ENCODE results near the gene LARP4. TPM values are rescaled to one million over a fixed set of nuclear protein-coding genes. Genes with fewer than 3 reads are reported as not detected.

The LARP4 gene
- total and polyA plus RNA-seq, 2 of the 4 experiments (the other 2 are of a cell fraction), result 11.3 to 42.5 TPM

DNA sequence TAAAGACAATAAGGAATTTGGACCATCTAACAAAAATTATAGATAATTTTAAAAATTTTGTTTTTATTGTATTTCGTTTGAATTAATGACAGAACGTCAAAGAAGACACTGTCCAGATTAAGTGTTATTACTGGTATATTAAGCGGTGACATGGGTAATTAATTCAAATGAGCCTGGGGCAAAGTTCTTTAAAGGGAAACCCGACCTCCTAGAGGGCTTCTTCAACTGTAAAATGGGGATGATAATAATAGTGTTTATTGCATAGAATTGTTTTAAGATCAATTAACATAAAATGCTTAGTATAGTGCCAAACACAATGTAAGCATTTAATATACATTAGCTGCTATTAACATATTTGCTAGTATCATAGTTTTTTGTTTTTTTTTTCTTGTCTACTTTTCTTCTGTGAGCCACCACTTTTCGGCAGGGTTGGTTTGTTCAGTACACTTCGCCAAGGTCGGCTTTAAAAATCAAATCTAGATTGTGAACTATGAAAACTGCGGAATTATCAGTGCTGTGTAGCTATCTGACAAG lies 514 bp upstream of the LARP4 start:
- Histone ChIP-seq H2BK5ac (ENCODE audit: low read depth, low read length, poor library complexity, severe bottlenecking) (peak overlapping the region; percentile 92), H3K9me1 (ENCODE audit: insufficient read depth, low read length) (peaks cover 2% of the 10 kb centered on the region; the same call in 1 of the 2 replicates), H3K4ac (ENCODE audit: low read depth, low read length) (peak overlapping the region; percentile 91), H3K27ac (ENCODE audit: insufficient read depth, low read length) (peak overlapping the region; percentile 78), H4K20me1 (ENCODE audit: insufficient read depth, low read length) (peaks cover 26% of the 10 kb centered on the region; the same call in 1 of the 2 replicates), H3K79me1 (ENCODE audit: low read depth in 1 of 2, low read length in 2 of 2) (peaks cover 0 to 18% of the 10 kb centered on the region in 2 experiments; a peak in 3 of 4 replicates), H4K8ac (ENCODE audit: low read depth in 2 of 2, low read length in 2 of 2) (peak overlapping the region; percentile 95 to 99), H3K18ac (ENCODE audit: low read depth, low read length) (peak overlapping the region; percentile 78), H3K9ac (ENCODE audit: low read depth, low read length) (peak overlapping the region; percentile 90), H2BK120ac (ENCODE audit: low read depth, low read length) (peak overlapping the region; percentile 77), H4K5ac (ENCODE audit: low read depth, low read length) (peak overlapping the region; percentile 87), H3K14ac (replicated peaks; ENCODE audit: low read depth, low read length) (peak overlapping the region; percentile 96), H3K9me3 (ENCODE audit: control insufficient read depth, insufficient read depth, low read length) (no peaks in the 10 kb centered on the region), H3K4me1 (ENCODE audit: control insufficient read depth, insufficient read depth, low read length) (peaks cover 3% of the 10 kb centered on the region), H3K56ac (ENCODE audit: extremely low read depth, insufficient read depth, low read length) (peak overlapping the region; percentile 89), H2AK5ac (ENCODE audit: low read depth, low read length) (peak overlapping the region; percentile 3; the same call in 1 of the 2 replicates), H3K27me3 (ENCODE audit: control insufficient read depth, insufficient read depth, low read length) (no peaks in the 10 kb centered on the region), H3K4me3 (ENCODE audit: insufficient read depth, low read depth, low read length) (peak overlapping the region; percentile 81), H2AFZ (replicated peaks; ENCODE audit: low read length, poor library complexity) (peak overlapping the region; percentile 56), H2BK15ac (ENCODE audit: low read depth, low read length) (peak overlapping the region; percentile 78; the same call in 2 of the 3 replicates), H2BK20ac (ENCODE audit: low read depth, low read length) (peak overlapping the region; percentile 80; the same call in 1 of the 2 replicates), H3K23ac (ENCODE audit: low read depth, low read length) (peak overlapping the region; percentile 97), H4K91ac (ENCODE audit: insufficient read depth, low read depth, low read length) (peak overlapping the region; percentile 90), H3K4me2 (ENCODE audit: low read depth, low read length) (peak overlapping the region; percentile 81), H2AK9ac (replicated peaks; ENCODE audit: low read depth, low read length, poor library complexity) (no peak overlapping the region), H3K36me3 (ENCODE audit: control insufficient read depth, insufficient read depth, low read length) (no peaks in the 10 kb centered on the region)
- dilution Hi-C loops (cut with HindIII; ENCODE audit: low sequenced_read_pairs, unreplicated experiment) (no loop called here), intact Hi-C loops (cut with micrococcal nuclease) (loop anchor here (5.0 kb wide), 1 partner anchor 178 kb away; no protein-coding TSS in a partner anchor), in situ Hi-C loops (cut with MboI; ENCODE audit: low sequenced_read_pairs) (no loop called here)
- no TSS peak for BruUV-seq (replicated peaks)
- no peak for TF ChIP-seq SMC3 (IDR thresholded peaks at IDR 0.05; ENCODE audit: low read depth, low read length)
- TF ChIP-seq, protein P1, sequence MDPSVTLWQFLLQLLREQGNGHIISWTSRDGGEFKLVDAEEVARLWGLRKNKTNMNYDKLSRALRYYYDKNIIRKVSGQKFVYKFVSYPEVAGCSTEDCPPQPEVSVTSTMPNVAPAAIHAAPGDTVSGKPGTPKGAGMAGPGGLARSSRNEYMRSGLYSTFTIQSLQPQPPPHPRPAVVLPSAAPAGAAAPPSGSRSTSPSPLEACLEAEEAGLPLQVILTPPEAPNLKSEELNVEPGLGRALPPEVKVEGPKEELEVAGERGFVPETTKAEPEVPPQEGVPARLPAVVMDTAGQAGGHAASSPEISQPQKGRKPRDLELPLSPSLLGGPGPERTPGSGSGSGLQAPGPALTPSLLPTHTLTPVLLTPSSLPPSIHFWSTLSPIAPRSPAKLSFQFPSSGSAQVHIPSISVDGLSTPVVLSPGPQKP (IDR thresholded peaks at IDR 0.05; ENCODE audit: borderline replicate concordance, low read depth, low read length), result no peak
- TF ChIP-seq BHLHE40 (IDR thresholded peaks at IDR 0.05; ENCODE audit: low read depth, low read length), result no peak
- POLR2A ChIA-PET (ENCODE audit: unreplicated experiment), result no interaction called here
- ATAC-seq (ENCODE audit: low read depth), result peak; percentile 5; the same call in 1 of the 2 replicates
- CTCF ChIA-PET, result no interaction called here
- DNase-seq, result no peak
- 80% methylated on average over 1 of the region's 8 CpGs; no CpG with 5 or more reads in 1 of the 2 experiments for WGBS, 2 experiments (ENCODE audit: extremely low coverage in 2 of 2, insufficient read length in 1 of 2)

All from IMR-90 (cell line).